ENCODE measurements around the gene SH2D1A. TPM values are rescaled to one million over a fixed set of nuclear protein-coding genes. Genes with fewer than 3 reads are reported as not detected.

The SH2D1A gene
- total RNA-seq, 4 donors from 2014 or later = 0.54 to 7.7 (median 1.7) TPM

GRCh38 chrX:124354648-124355047 is 8.3 kb downstream of the SH2D1A start:
- WGBS, 2 donors (ENCODE audit: low coverage in 1 of 2) = 75 to 76% methylated on average over 2 of the region's 2 CpGs
- ATAC-seq = no peak
- TF ChIP-seq POLR2A (IDR thresholded peaks at IDR 0.05) (no peak), CTCF (IDR thresholded peaks at IDR 0.05) (no peak), POLR2AphosphoS5 (IDR thresholded peaks at IDR 0.05) (no peak), EP300 (IDR thresholded peaks at IDR 0.05) (no peak)
- Histone ChIP-seq H3K4me3 (no peak overlapping the region), H3K27me3 (no peaks in the 10 kb centered on the region), H3K27ac (no peak overlapping the region), H3K36me3 (no peaks in the 10 kb centered on the region), H3K4me1 (no peaks in the 10 kb centered on the region), H3K9me3 (no peaks in the 10 kb centered on the region)

- ATAC-seq = no peak
- H3K36me3 ChIP-seq = no peaks in the 10 kb centered on the region
- no peaks in the 10 kb centered on the region for H3K27me3 ChIP-seq
- WGBS, 2 donors (ENCODE audit: low coverage in 1 of 2) = 66 to 78% methylated on average over 3 of the region's 3 CpGs
- H3K4me1 ChIP-seq = no peaks in the 10 kb centered on the region
- no peaks in the 10 kb centered on the region for H3K9me3 ChIP-seq
- H3K4me3 ChIP-seq = no peak overlapping the region
- no peak overlapping the region for H3K27ac ChIP-seq
- TF ChIP-seq POLR2A (IDR thresholded peaks at IDR 0.05) = no peak
- TF ChIP-seq EP300 (IDR thresholded peaks at IDR 0.05) = no peak
- no peak for TF ChIP-seq CTCF (IDR thresholded peaks at IDR 0.05)
- no peak for TF ChIP-seq POLR2AphosphoS5 (IDR thresholded peaks at IDR 0.05)
Observed at GRCh38 chrX:124358800-124359383, 12.5 kb downstream of the SH2D1A start.

- ATAC-seq = no peak
- Histone ChIP-seq H3K36me3 (no peaks in the 10 kb centered on the region), H3K9me3 (no peaks in the 10 kb centered on the region), H3K27ac (no peak overlapping the region), H3K4me3 (no peak overlapping the region), H3K27me3 (no peaks in the 10 kb centered on the region), H3K4me1 (no peaks in the 10 kb centered on the region)
- TF ChIP-seq POLR2AphosphoS5 (IDR thresholded peaks at IDR 0.05) (no peak), EP300 (IDR thresholded peaks at IDR 0.05) (no peak), POLR2A (IDR thresholded peaks at IDR 0.05) (no peak), CTCF (IDR thresholded peaks at IDR 0.05) (no peak)
- 71% methylated on average over 2 of the region's 2 CpGs; no CpG with 5 or more reads in 1 of the 2 donors for WGBS, 2 donors (ENCODE audit: low coverage in 1 of 2)
Observed at GRCh38 chrX:124362072-124362471, 15.7 kb downstream of the SH2D1A start.

GRCh38 chrX:124362761-124363160 is 16.4 kb downstream of the SH2D1A start:
- H3K27me3 ChIP-seq = no peaks in the 10 kb centered on the region
- H3K4me3 ChIP-seq = no peak overlapping the region
- no peak overlapping the region for H3K27ac ChIP-seq
- H3K9me3 ChIP-seq = no peaks in the 10 kb centered on the region
- H3K4me1 ChIP-seq = no peaks in the 10 kb centered on the region
- 55 to 63% methylated on average over 1 of the region's 1 CpG for WGBS, 2 donors (ENCODE audit: low coverage in 1 of 2)
- TF ChIP-seq EP300 (IDR thresholded peaks at IDR 0.05) (no peak), CTCF (IDR thresholded peaks at IDR 0.05) (no peak), POLR2AphosphoS5 (IDR thresholded peaks at IDR 0.05) (no peak), POLR2A (IDR thresholded peaks at IDR 0.05) (no peak)
- H3K36me3 ChIP-seq = no peaks in the 10 kb centered on the region
- no peak for ATAC-seq

- Histone ChIP-seq H3K27me3 (no peaks in the 10 kb centered on the region), H3K36me3 (no peaks in the 10 kb centered on the region), H3K9me3 (no peaks in the 10 kb centered on the region), H3K27ac (peak overlapping the region in 1 of 4 donors; percentile 48), H3K4me3 (peak overlapping the region in 1 of 2 donors; percentile 13), H3K4me1 (no peaks in the 10 kb centered on the region)
- ATAC-seq = no peak
- no peak for TF ChIP-seq CTCF (IDR thresholded peaks at IDR 0.05)
Observed at GRCh38 chrX:124369722-124370121, 23.4 kb downstream of the SH2D1A start.

Measured in gastroesophageal sphincter (tissue), 4 donors.